Smooth muscle cell (in vitro differentiated cells): ENCODE data around the gene KRTAP2-4. TPM values are rescaled to one million over a fixed set of nuclear protein-coding genes. Genes with fewer than 3 reads are reported as not detected.
"Not testable (repeated sequence)": the region's sequence is repeated elsewhere in the genome, so short reads cannot be mapped to it uniquely, and the experiment has no call there.

Experiments used
- DNase-seq: peaks from one replicate; lab custom pipeline; 2025; ENCODE audit not compliant: unreplicated experiment; lab: John Stamatoyannopoulos, UW
- H2AFZ ChIP-seq: fragments of 200-600 bp; sonication (generic); 2 replicates; pipeline ENCODE4 v1.6.0; 2016; ENCODE audit warnings: antibody characterized with exemption, low read depth, mild to moderate bottlenecking
- H3F3A ChIP-seq: fragments of 200-600 bp; sonication (generic); 2 replicates; pipeline ENCODE4 v1.6.0; 2017; ENCODE audit warnings: antibody characterized with exemption, low read depth
- H3K27ac ChIP-seq: fragments of 200-600 bp; sonication (generic); 2 replicates; pipeline ENCODE4 v1.5.1; 2016; ENCODE audit warnings: low read depth, mild to moderate bottlenecking
- H3K27me3 ChIP-seq: fragments of 200-600 bp; sonication (generic); 2 replicates; pipeline ENCODE4 v1.6.1; 2016; ENCODE audit warnings: low read depth, mild to moderate bottlenecking
- H3K36me3 ChIP-seq: fragments of 200-600 bp; sonication (generic); 2 replicates; pipeline ENCODE4 v1.5.1; 2016; ENCODE audit warnings: low read depth
- H3K4me1 ChIP-seq: fragments of 200-600 bp; sonication (generic); 2 replicates; pipeline ENCODE4 v1.5.1; 2016; ENCODE audit warnings: low read depth
- H3K4me2 ChIP-seq: fragments of 200-600 bp; sonication (generic); 2 replicates; pipeline ENCODE4 v1.6.0; 2016; ENCODE audit warnings: mild to moderate bottlenecking
- H3K4me3 ChIP-seq: fragments of 200-600 bp; sonication (generic); 2 replicates; pipeline ENCODE4 v1.5.1; 2016; ENCODE audit warnings: mild to moderate bottlenecking
- H3K79me2 ChIP-seq: fragments of 200-600 bp; sonication (generic); 2 replicates; pipeline ENCODE4 v1.6.0; 2016; ENCODE audit warnings: low read depth, mild to moderate bottlenecking
- H3K9ac ChIP-seq: fragments of 200-600 bp; sonication (generic); 2 replicates; pipeline ENCODE4 v1.6.0; 2016; ENCODE audit warnings: low read depth
- H3K9me3 ChIP-seq: fragments of 200-600 bp; sonication (generic); replicated peaks from 2 replicates; pipeline ENCODE4 v1.5.1; 2016; ENCODE audit warnings: low read depth
- H4K20me1 ChIP-seq: fragments of 200-600 bp; sonication (generic); 2 replicates; pipeline ENCODE4 v1.6.0; 2016; ENCODE audit warnings: low read depth
- CTCF ChIP-seq: fragments of 200-600 bp; sonication (generic); IDR thresholded peaks from 2 replicates; pipeline ENCODE4 v1.5.1; 2017; ENCODE audit warnings: borderline replicate concordance, mild to moderate bottlenecking, antibody characterized with exemption; ENCODE audit not compliant: insufficient read depth, poor library complexity, severe bottlenecking
- WGBS: methylation state at CpG from one replicate; pipeline ENCODE4 v1.1.7; 2016; ENCODE audit warnings: low lambda C conversion rate; 5-methylcytosine and 5-hydroxymethylcytosine counted together
- polyA plus RNA-seq: library from polyadenylated mRNA; unstranded; fragments of >200 nt; fragmentation: Nextera tagmentation; extraction: Ambion mirVana; gene quantifications from 2 replicates; pipeline ENCODE4 v1.2.1, GENCODE V29; 2016
- total RNA-seq: library from RNA; depleted of rRNA; stranded (reverse); fragments of >200 nt; gene quantifications from 2 replicates; pipeline ENCODE4 v1.2.3, GENCODE V29; 2014

The KRTAP2-4 gene
- total and polyA plus RNA-seq, 2 experiments from 2014 or later = not detected

GRCh38 chr17:41061964-41062363 lies 3.7 kb downstream of the KRTAP2-4 start:
- H3K4me2 ChIP-seq = no peak overlapping the region

GRCh38 chr17:41060052-41060604 lies 5.6 kb downstream of the KRTAP2-4 start, which contains the start of gene KRTAP2-3:
Gene KRTAP2-3 (minus strand): TSS chr17:41060114. CDS start chr17:41060050, 64 bp downstream.
- no peaks in the 10 kb centered on the region for H4K20me1 ChIP-seq
- peak within 1 kb of the TSS; percentile 89 for H3K27ac ChIP-seq
- WGBS = 30% methylated on average over 6 of the region's 6 CpGs
- no peaks in the 10 kb centered on the region for H3K79me2 ChIP-seq
- H3K4me1 ChIP-seq = peaks cover 6% of the 10 kb centered on the region
- TF ChIP-seq CTCF = no peak
- peaks cover 3% of the 10 kb centered on the region for H3F3A ChIP-seq
- no peak for DNase-seq
- H3K27me3 ChIP-seq = no peaks in the 10 kb centered on the region
- H3K4me2 ChIP-seq = peak within 1 kb of the TSS; percentile 60
- H2AFZ ChIP-seq = no peak within 1 kb of the TSS
- no peak within 1 kb of the TSS for H3K4me3 ChIP-seq
- H3K36me3 ChIP-seq = no peaks in the 10 kb centered on the region
- no peaks in the 10 kb centered on the region for H3K9me3 ChIP-seq
- peak within 1 kb of the TSS; percentile 61 for H3K9ac ChIP-seq

More at GRCh38 chr17:41061964-41062363, 3.7 kb downstream of the KRTAP2-4 start:
- H3K79me2 ChIP-seq = no peaks in the 10 kb centered on the region
- no peaks in the 10 kb centered on the region for H3K36me3 ChIP-seq
- H3F3A ChIP-seq = peaks cover 3% of the 10 kb centered on the region
- H3K27me3 ChIP-seq = no peaks in the 10 kb centered on the region
- H4K20me1 ChIP-seq = no peaks in the 10 kb centered on the region
- H3K9ac ChIP-seq = peak overlapping the region; percentile 61
- DNase-seq = no peak
- peak overlapping the region; percentile 89 for H3K27ac ChIP-seq
- H3K9me3 ChIP-seq = no peaks in the 10 kb centered on the region
- no peak for TF ChIP-seq CTCF
- no peak overlapping the region for H3K4me3 ChIP-seq
- WGBS = 72% methylated on average over 1 of the region's 1 CpG
- H2AFZ ChIP-seq = no peak overlapping the region
- H3K4me1 ChIP-seq = peaks cover 6% of the 10 kb centered on the region

- not testable (repeated sequence) for H3K79me2 ChIP-seq, H3F3A ChIP-seq, DNase-seq, H3K36me3 ChIP-seq, H3K4me1 ChIP-seq, H3K9me3 ChIP-seq, H2AFZ ChIP-seq, H3K27me3 ChIP-seq, H3K9ac ChIP-seq, H4K20me1 ChIP-seq, H3K4me3 ChIP-seq
- H3K4me2 ChIP-seq = peak overlapping the region; percentile 60
- peak overlapping the region; percentile 89 for H3K27ac ChIP-seq
- 53% methylated on average over 11 of the region's 31 CpGs for WGBS
Measured at GRCh38 chr17:41059276-41060051, 6.2 kb downstream of the KRTAP2-4 start.

GRCh38 chr17:41058741-41059140 lies 6.9 kb downstream of the KRTAP2-4 start:
- Histone ChIP-seq H2AFZ (no peak overlapping the region), H3K9ac (no peak overlapping the region), H3K27me3 (no peaks in the 10 kb centered on the region), H3K9me3 (no peaks in the 10 kb centered on the region), H3K36me3 (no peaks in the 10 kb centered on the region), H3K4me3 (no peak overlapping the region), H3K79me2 (no peaks in the 10 kb centered on the region), H3K4me2 (peak overlapping the region; percentile 60), H3F3A (peaks cover 3% of the 10 kb centered on the region), H3K4me1 (peaks cover 6% of the 10 kb centered on the region), H4K20me1 (no peaks in the 10 kb centered on the region), H3K27ac (peak overlapping the region; percentile 63)
- TF ChIP-seq CTCF = no peak
- no peak for DNase-seq
- 96% methylated on average over 5 of the region's 5 CpGs for WGBS
